GM13976 (cell line): ENCODE data around the gene DAPK1.

ENCODE experiments used
- DNase-seq: peaks from one replicate; pipeline ENCODE4 v3.0.0; 2012; ENCODE audit warnings: low spot score
- in situ Hi-C: fragments of 300-500 bp; cut with MboI; formaldehyde crosslinking; loops from one replicate; pipeline ENCODE4 v1.12.0; 2022; ENCODE audit warnings: low sequenced_read_pairs, mixed read lengths, inconsistent platforms; ENCODE audit not compliant: unreplicated experiment
- TF ChIP-seq, protein P1 (sequence below): IDR thresholded peaks from 2 replicates; pipeline ENCODE4 v1.5.1; 2012; ENCODE audit warnings: borderline replicate concordance, mild to moderate bottlenecking; ENCODE audit not compliant: insufficient read depth; ENCODE audit errors: extremely low read depth, missing control alignments, control extremely low read depth

Gene DAPK1

DNA sequence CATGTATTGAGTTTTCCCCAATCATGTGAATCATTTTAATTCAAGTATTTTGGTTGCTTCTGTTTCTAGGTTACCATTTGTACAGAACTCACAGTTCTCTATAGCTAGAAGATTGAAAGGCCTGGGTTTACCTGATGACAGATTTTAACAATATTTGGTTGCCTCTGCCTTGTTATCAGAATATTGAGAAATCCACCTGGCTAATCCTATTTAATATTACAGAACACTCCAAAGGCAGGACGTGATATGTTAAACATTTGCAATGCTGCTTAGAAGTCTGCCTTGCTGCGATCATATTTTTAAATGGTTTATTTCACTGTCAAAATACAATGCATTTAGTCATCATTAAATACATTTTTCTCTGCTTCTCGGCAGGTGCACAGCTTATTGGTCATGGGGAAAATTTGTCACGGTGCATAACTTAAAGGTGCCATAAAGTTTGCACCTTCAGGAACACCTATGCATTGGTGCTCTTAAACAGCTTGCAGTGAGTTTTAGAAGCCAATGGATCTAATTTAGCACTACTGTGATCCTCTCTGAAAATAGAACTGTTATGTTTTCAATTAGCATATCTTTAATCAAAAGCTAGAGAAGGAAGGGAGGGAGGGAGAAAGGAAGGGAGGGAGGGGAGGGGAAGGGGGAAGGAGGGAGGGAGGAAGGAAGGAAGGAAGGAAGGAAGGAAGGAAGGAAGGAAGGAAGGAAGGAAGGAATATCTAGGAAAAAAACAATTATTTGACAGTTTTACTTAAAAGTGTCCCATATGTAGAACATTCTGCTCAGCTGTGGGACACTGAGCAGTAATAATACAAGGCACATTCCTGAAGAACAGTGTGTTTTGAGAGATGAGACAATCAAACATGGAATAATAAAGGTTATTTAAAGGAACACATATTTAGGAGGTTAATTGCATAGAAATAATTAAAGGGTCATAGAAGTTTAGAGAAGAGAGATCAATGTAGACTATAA lies 15.5 kb upstream of the DAPK1 start:
- TF ChIP-seq, protein P1, sequence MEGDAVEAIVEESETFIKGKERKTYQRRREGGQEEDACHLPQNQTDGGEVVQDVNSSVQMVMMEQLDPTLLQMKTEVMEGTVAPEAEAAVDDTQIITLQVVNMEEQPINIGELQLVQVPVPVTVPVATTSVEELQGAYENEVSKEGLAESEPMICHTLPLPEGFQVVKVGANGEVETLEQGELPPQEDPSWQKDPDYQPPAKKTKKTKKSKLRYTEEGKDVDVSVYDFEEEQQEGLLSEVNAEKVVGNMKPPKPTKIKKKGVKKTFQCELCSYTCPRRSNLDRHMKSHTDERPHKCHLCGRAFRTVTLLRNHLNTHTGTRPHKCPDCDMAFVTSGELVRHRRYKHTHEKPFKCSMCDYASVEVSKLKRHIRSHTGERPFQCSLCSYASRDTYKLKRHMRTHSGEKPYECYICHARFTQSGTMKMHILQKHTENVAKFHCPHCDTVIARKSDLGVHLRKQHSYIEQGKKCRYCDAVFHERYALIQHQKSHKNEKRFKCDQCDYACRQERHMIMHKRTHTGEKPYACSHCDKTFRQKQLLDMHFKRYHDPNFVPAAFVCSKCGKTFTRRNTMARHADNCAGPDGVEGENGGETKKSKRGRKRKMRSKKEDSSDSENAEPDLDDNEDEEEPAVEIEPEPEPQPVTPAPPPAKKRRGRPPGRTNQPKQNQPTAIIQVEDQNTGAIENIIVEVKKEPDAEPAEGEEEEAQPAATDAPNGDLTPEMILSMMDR = no peak
- DNase-seq = no peak
- in situ Hi-C loops = no loop called here

DNA sequence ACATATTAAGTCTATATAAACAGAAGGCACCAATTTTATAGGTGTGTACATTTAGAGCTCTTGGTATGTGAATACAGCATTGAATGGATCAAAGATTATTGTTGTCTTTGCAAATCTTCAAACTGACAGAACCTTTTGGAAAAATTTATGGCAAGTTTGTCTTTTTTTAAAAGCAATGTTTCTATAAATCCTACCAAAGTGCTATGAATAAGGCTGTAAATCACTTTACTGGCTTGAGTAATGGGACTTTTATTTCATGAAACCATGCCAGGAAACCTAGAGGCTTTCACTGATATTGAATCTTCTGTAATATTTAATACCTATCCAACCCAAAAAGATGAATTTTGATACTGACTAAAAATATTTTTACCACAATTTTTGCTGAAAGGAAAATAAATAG lies 7.4 kb upstream of the DAPK1 start:
- in situ Hi-C loops = no loop called here
- no peak for DNase-seq
- TF ChIP-seq, protein P1 = no peak

DNA sequence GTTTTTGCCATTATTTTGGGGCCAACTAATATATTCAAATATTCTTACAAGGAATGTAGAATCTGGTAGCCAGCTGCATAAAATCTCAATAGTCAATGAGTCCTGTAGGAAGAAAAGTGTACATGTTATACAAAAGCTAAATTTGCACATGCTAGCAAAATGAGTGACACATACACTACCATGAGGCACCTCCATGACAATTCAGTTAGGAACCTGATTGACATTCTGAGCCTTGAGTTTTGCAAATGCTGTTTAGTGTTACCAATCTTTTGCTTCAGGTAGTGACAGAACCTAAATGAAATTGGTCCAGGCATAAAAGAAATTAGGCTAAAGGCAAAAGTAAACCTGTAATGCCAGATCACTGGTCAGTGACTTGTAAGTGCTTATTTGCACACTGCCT lies 6.8 kb upstream of the DAPK1 start:
- DNase-seq = no peak
- TF ChIP-seq, protein P1 = no peak
- in situ Hi-C loops = no loop called here

DNA sequence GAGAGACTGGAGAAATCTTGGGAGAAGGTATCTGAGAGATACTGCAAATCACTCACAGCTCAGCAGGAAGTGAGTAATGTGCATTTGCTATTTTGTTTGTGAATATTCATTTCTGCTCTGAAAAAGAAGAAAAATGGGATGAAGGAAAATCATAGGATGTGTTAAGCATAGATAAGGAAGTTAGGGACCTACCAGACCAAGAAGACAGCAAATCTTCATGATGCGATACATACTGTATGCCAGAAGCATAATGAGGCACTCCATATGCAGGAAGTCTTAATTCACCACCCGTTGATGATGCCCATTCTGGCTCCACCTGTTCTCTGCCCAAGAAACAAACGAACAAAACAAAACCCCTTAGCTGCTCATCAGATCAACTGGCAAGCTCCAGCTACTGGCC lies 6.1 kb upstream of the DAPK1 start:
- DNase-seq = no peak
- in situ Hi-C loops = no loop called here

DNA sequence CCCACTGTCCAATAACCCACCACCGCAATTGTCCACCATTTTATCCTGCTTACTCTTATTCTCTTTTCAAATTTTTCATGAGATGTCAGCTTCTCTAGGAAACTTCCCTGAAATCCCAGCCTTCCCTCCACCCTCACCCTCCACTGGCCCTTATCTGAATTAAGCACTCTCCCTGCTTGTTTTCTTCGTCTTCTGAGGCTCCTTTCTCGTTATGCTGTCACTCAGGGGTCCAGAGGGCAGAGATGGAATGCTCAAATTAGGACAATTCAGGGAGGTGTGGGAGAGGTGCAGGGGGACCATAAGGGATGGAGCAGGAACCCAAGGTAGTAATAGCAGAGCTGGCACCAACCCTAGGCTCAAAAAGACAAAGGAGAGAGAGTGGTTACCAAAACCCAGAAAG lies 5.0 kb upstream of the DAPK1 start:
- TF ChIP-seq, protein P1 = no peak
- DNase-seq = no peak
- in situ Hi-C loops = no loop called here

More for the DNA sequence above, 6.1 kb upstream of the DAPK1 start:
- TF ChIP-seq, protein P1 = no peak

DNA sequence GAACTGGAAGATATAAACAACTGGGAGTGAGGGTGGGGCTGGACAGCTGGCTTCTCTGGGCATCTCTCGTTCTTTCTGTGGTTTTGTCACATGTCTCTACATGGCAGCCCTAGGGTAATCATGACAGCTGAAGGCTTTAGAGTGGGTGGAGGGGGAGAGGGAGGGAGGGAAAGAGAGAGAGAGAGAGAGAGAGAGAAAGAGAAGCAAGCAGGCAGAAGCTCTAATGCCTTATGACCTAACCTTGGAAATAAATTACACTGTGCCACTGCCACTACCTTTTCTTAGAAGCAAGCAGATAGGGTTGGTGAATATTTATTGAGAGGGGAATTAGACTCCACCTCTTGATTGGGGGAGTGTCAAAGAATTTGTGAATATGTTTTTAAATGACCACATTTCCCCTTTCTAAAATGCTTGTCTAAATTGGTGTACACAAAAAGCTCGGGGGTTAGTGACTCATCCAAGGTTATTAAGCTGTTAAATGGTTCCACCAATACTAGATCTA lies 2.6 kb upstream of the DAPK1 start:
- DNase-seq = no peak
- in situ Hi-C loops = no loop called here
- TF ChIP-seq, protein P1 = no peak
